Measurements from ENCODE around the gene TFCP2L1. TPM values are rescaled to one million over a fixed set of nuclear protein-coding genes. Genes with fewer than 3 reads are reported as not detected.

Gene TFCP2L1
- total and polyA plus RNA-seq, 2 experiments from 2014 or later: 0.94 to 6.4 TPM

DNA sequence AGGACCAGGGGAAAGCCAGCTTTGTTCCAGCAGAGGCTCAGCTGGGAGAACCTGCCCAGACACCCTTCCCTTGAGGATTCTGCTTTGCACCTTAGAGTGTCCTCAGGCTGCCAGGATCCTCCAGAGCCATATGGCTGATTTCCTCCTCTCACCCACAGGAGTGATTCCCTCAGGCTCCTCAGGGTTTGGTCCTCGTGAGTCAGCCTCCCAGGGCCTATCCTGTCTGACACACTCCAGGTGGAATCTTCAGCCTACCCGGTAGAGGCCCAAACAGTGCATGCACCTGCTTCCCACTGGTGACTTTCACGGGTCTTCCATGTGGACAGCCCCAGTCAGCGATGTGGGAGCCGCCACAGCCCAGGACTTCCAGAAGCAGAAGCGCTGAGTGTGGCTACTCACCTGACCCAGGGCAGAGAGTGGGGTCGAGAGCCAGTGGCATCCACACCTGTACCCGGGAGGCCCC lies 73.3 kb downstream of the TFCP2L1 start:
- Mint-ChIP-seq H3K27me3 (ENCODE audit: insufficient read depth, low read depth, poor library complexity) (peaks cover 8% of the 10 kb centered on the region), H3K36me3 (ENCODE audit: low read depth) (no peaks in the 10 kb centered on the region), H3K4me3 (no peak overlapping the region), H3K4me1 (peaks cover 23% of the 10 kb centered on the region), H3K9me3 (no peaks in the 10 kb centered on the region), H3K27ac (no peak overlapping the region)
- no peak overlapping the region for H2AFZ ChIP-seq
- no peaks in the 10 kb centered on the region for H3K36me3 ChIP-seq (ENCODE audit: insufficient read depth)
- no peaks in the 10 kb centered on the region for H3K27me3 ChIP-seq (ENCODE audit: insufficient read depth)
- H3K4me2 ChIP-seq: no peak overlapping the region
- no peak for DNase-seq (ENCODE audit: low spot score)
- no peak for ATAC-seq
- no peaks in the 10 kb centered on the region for H3K79me2 ChIP-seq (replicated peaks; ENCODE audit: insufficient read depth)
- H3K27ac ChIP-seq (ENCODE audit: low read depth): no peak overlapping the region
- no peaks in the 10 kb centered on the region for H3F3A ChIP-seq (replicated peaks; ENCODE audit: low read depth)
- no peak for TF ChIP-seq EZH2phosphoT487 (IDR thresholded peaks at IDR 0.05; ENCODE audit: unreplicated experiment)
- TF ChIP-seq JUNB (IDR thresholded peaks at IDR 0.05; ENCODE audit: unreplicated experiment): no peak
- TF ChIP-seq ZNF462 (CRISPR knock-in tag; IDR thresholded peaks at IDR 0.05): no peak
- no peak for TF ChIP-seq ZNF114 (CRISPR knock-in tag; IDR thresholded peaks at IDR 0.05)
- no peak for TF ChIP-seq ZNF331 (CRISPR knock-in tag; IDR thresholded peaks at IDR 0.05; ENCODE audit: low read depth)
- TF ChIP-seq CREB1 (CRISPR knock-in tag; IDR thresholded peaks at IDR 0.05; ENCODE audit: low read depth): no peak
- no peak for TF ChIP-seq NANOG (IDR thresholded peaks at IDR 0.05; ENCODE audit: borderline replicate concordance)
- TF ChIP-seq, protein P1, sequence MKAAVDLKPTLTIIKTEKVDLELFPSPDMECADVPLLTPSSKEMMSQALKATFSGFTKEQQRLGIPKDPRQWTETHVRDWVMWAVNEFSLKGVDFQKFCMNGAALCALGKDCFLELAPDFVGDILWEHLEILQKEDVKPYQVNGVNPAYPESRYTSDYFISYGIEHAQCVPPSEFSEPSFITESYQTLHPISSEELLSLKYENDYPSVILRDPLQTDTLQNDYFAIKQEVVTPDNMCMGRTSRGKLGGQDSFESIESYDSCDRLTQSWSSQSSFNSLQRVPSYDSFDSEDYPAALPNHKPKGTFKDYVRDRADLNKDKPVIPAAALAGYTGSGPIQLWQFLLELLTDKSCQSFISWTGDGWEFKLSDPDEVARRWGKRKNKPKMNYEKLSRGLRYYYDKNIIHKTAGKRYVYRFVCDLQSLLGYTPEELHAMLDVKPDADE (IDR thresholded peaks at IDR 0.05): no peak
- TF ChIP-seq, protein P2, sequence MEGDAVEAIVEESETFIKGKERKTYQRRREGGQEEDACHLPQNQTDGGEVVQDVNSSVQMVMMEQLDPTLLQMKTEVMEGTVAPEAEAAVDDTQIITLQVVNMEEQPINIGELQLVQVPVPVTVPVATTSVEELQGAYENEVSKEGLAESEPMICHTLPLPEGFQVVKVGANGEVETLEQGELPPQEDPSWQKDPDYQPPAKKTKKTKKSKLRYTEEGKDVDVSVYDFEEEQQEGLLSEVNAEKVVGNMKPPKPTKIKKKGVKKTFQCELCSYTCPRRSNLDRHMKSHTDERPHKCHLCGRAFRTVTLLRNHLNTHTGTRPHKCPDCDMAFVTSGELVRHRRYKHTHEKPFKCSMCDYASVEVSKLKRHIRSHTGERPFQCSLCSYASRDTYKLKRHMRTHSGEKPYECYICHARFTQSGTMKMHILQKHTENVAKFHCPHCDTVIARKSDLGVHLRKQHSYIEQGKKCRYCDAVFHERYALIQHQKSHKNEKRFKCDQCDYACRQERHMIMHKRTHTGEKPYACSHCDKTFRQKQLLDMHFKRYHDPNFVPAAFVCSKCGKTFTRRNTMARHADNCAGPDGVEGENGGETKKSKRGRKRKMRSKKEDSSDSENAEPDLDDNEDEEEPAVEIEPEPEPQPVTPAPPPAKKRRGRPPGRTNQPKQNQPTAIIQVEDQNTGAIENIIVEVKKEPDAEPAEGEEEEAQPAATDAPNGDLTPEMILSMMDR (conservative IDR thresholded peaks at IDR 0.05; ENCODE audit: low read depth in 2 of 2): no peak
- TF ChIP-seq EZH2 (IDR thresholded peaks at IDR 0.05; ENCODE audit: low read depth, unreplicated experiment): no peak
- TF ChIP-seq, protein P3, sequence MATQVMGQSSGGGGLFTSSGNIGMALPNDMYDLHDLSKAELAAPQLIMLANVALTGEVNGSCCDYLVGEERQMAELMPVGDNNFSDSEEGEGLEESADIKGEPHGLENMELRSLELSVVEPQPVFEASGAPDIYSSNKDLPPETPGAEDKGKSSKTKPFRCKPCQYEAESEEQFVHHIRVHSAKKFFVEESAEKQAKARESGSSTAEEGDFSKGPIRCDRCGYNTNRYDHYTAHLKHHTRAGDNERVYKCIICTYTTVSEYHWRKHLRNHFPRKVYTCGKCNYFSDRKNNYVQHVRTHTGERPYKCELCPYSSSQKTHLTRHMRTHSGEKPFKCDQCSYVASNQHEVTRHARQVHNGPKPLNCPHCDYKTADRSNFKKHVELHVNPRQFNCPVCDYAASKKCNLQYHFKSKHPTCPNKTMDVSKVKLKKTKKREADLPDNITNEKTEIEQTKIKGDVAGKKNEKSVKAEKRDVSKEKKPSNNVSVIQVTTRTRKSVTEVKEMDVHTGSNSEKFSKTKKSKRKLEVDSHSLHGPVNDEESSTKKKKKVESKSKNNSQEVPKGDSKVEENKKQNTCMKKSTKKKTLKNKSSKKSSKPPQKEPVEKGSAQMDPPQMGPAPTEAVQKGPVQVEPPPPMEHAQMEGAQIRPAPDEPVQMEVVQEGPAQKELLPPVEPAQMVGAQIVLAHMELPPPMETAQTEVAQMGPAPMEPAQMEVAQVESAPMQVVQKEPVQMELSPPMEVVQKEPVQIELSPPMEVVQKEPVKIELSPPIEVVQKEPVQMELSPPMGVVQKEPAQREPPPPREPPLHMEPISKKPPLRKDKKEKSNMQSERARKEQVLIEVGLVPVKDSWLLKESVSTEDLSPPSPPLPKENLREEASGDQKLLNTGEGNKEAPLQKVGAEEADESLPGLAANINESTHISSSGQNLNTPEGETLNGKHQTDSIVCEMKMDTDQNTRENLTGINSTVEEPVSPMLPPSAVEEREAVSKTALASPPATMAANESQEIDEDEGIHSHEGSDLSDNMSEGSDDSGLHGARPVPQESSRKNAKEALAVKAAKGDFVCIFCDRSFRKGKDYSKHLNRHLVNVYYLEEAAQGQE (IDR thresholded peaks at IDR 0.05; ENCODE audit: unreplicated experiment): no peak
- no peak for TF ChIP-seq POLR2AphosphoS5 (IDR thresholded peaks at IDR 0.05; ENCODE audit: low read depth)
- TF ChIP-seq STAT1 (IDR thresholded peaks at IDR 0.05; ENCODE audit: unreplicated experiment): no peak
- H3K4me3 ChIP-seq: no peak overlapping the region
- H3K9me2 ChIP-seq (ENCODE audit: insufficient read depth): no peaks in the 10 kb centered on the region
- no peaks in the 10 kb centered on the region; the same call in 1 of the 2 replicates for H3K4me1 ChIP-seq (ENCODE audit: insufficient read depth)
- H4K20me1 ChIP-seq (replicated peaks; ENCODE audit: insufficient read depth): no peaks in the 10 kb centered on the region

Measured in GM23338 (cell line).